Endodermal cell (in vitro differentiated cells): ENCODE measurements around the gene EDARADD. TPM values are rescaled to one million over a fixed set of nuclear protein-coding genes. Genes with fewer than 3 reads are reported as not detected.

Experiments
- DNase-seq: peaks from one replicate; pipeline ENCODE4 v3.0.0-alpha.2; 2017
- H3K27ac ChIP-seq: 2 replicates; pipeline ENCODE4 v1.5.1; 2013; ENCODE audit warnings: mild to moderate bottlenecking, low read depth, low read length, moderate library complexity
- H3K27me3 ChIP-seq: 2 replicates; pipeline ENCODE4 v1.6.1; 2013; ENCODE audit warnings: mild to moderate bottlenecking, low read length, moderate library complexity; ENCODE audit not compliant: insufficient read depth, control insufficient read depth, poor library complexity, severe bottlenecking
- H3K36me3 ChIP-seq: 2 replicates; pipeline ENCODE4 v1.7.0; 2013; ENCODE audit warnings: mild to moderate bottlenecking, low read length, moderate library complexity; ENCODE audit not compliant: control insufficient read depth, insufficient read depth
- H3K4me1 ChIP-seq: one replicate; pipeline ENCODE4 v1.7.0; 2013; ENCODE audit warnings: low read length; ENCODE audit not compliant: control insufficient read depth, insufficient read depth
- H3K4me3 ChIP-seq: 2 replicates; pipeline ENCODE4 v1.5.1; 2013; ENCODE audit warnings: mild to moderate bottlenecking, low read length, moderate library complexity
- H3K9ac ChIP-seq: 2 replicates; pipeline ENCODE4 v1.6.1; 2013; ENCODE audit warnings: mild to moderate bottlenecking, low read length, moderate library complexity; ENCODE audit not compliant: poor library complexity, severe bottlenecking; ENCODE audit errors: extremely low read depth
- H3K9me3 ChIP-seq: 2 replicates; pipeline ENCODE4 v1.6.1; 2013; ENCODE audit warnings: mild to moderate bottlenecking, low read length, moderate library complexity; ENCODE audit not compliant: control insufficient read depth
- H3K27ac Mint-ChIP-seq: 2 replicates; pipeline ENCODE4 v1.8.0; 2020; ENCODE audit warnings: mixed read lengths
- H3K27me3 Mint-ChIP-seq: 2 replicates; pipeline ENCODE4 v1.8.0; 2021; ENCODE audit warnings: mild to moderate bottlenecking, mixed read lengths; ENCODE audit not compliant: insufficient read depth
- H3K36me3 Mint-ChIP-seq: 2 replicates; pipeline ENCODE4 v1.8.0; 2020; ENCODE audit warnings: low read depth, mixed read lengths
- H3K4me1 Mint-ChIP-seq: 2 replicates; pipeline ENCODE4 v1.8.0; 2020; ENCODE audit warnings: mixed read lengths
- H3K4me3 Mint-ChIP-seq: 2 replicates; pipeline ENCODE4 v1.8.0; 2020; ENCODE audit warnings: mild to moderate bottlenecking, moderate library complexity, mixed read lengths
- H3K9me3 Mint-ChIP-seq: 2 replicates; pipeline ENCODE4 v1.8.0; 2020; ENCODE audit warnings: mild to moderate bottlenecking, mixed read lengths
- CTCF ChIP-seq: fragments of 200-600 bp; sonication (generic); conservative IDR thresholded peaks from 2 replicates; pipeline ENCODE4 v1.5.0; 2021; ENCODE audit warnings: antibody characterized with exemption, mild to moderate bottlenecking
- WGBS, 2 experiments: methylation state at CpG; one replicate each; pipeline versions ENCODE4 v1.1.5 to v1.1.7; 2013; ENCODE audit warnings: missing lambda C conversion rate in 2 of 2, mixed read lengths in 1 of 2; ENCODE audit not compliant: insufficient coverage in 1 of 2, insufficient read length in 1 of 2; 5-methylcytosine and 5-hydroxymethylcytosine counted together
- total RNA-seq, 2 donors: library from RNA; stranded (reverse); fragmentation: NEBNext Ultra II Directional in 1 of 2; extraction: Animal tissue kit (Norgen Biotek cat#: 25700) in 1 of 2; gene quantifications; 2 replicates in 1 of 2; 3 replicates in 1 of 2; pipeline ENCODE4 v1.2.1, GENCODE V29; 2021

Gene EDARADD
- total RNA-seq, 2 donors from 2014 or later, result 5.0 to 5.5 TPM

GRCh38 chr1:236511735-236512418 lies 117.8 kb downstream of the EDARADD start:
- Histone ChIP-seq H3K27me3 (no peaks in the 10 kb centered on the region), H3K9ac (no peak overlapping the region), H3K27ac (no peak overlapping the region), H3K4me1 (no peaks in the 10 kb centered on the region), H3K36me3 (no peaks in the 10 kb centered on the region), H3K9me3 (no peaks in the 10 kb centered on the region), H3K4me3 (no peak overlapping the region)
- no peaks in the 10 kb centered on the region for H3K9me3 Mint-ChIP-seq
- H3K4me1 Mint-ChIP-seq, result peaks cover 2% of the 10 kb centered on the region
- H3K27me3 Mint-ChIP-seq, result no peaks in the 10 kb centered on the region
- DNase-seq, result no peak
- no peak overlapping the region for H3K4me3 Mint-ChIP-seq
- no peaks in the 10 kb centered on the region for H3K36me3 Mint-ChIP-seq
- 89 to 90% methylated on average over 10 to 11 of the region's 11 CpGs for WGBS, 2 experiments
- H3K27ac Mint-ChIP-seq, result no peak overlapping the region
- no peak for TF ChIP-seq CTCF

GRCh38 chr1:236514703-236515442 lies 120.8 kb downstream of the EDARADD start:
- 95 to 100% methylated on average over 1 to 2 of the region's 4 CpGs for WGBS, 2 experiments
- Histone ChIP-seq H3K4me3 (no peak overlapping the region), H3K27me3 (no peaks in the 10 kb centered on the region), H3K9ac (no peak overlapping the region), H3K36me3 (no peaks in the 10 kb centered on the region), H3K4me1 (no peaks in the 10 kb centered on the region), H3K9me3 (no peaks in the 10 kb centered on the region), H3K27ac (no peak overlapping the region)
- H3K9me3 Mint-ChIP-seq, result no peaks in the 10 kb centered on the region
- no peaks in the 10 kb centered on the region for H3K27me3 Mint-ChIP-seq
- H3K4me3 Mint-ChIP-seq, result no peak overlapping the region
- no peak for DNase-seq
- H3K27ac Mint-ChIP-seq, result no peak overlapping the region
- no peaks in the 10 kb centered on the region for H3K36me3 Mint-ChIP-seq
- no peak for TF ChIP-seq CTCF
- peaks cover 4% of the 10 kb centered on the region for H3K4me1 Mint-ChIP-seq

GRCh38 chr1:236515443-236515958 lies 121.4 kb downstream of the EDARADD start:
- no peak overlapping the region for H3K27ac ChIP-seq
- WGBS, 2 experiments, result 88 to 91% methylated on average over 3 to 4 of the region's 4 CpGs
- no peak for DNase-seq

More at GRCh38 chr1:236515443-236515958, 121.4 kb downstream of the EDARADD start:
- H3K27me3 ChIP-seq, result no peaks in the 10 kb centered on the region
- no peaks in the 10 kb centered on the region for H3K36me3 Mint-ChIP-seq
- no peak overlapping the region for H3K9ac ChIP-seq
- H3K9me3 ChIP-seq, result no peaks in the 10 kb centered on the region
- H3K27me3 Mint-ChIP-seq, result no peaks in the 10 kb centered on the region
- TF ChIP-seq CTCF, result no peak
- H3K4me1 ChIP-seq, result no peaks in the 10 kb centered on the region
- H3K9me3 Mint-ChIP-seq, result no peaks in the 10 kb centered on the region
- no peak overlapping the region for H3K4me3 ChIP-seq
- H3K4me1 Mint-ChIP-seq, result peaks cover 4% of the 10 kb centered on the region
- no peak overlapping the region for H3K4me3 Mint-ChIP-seq
- H3K36me3 ChIP-seq, result no peaks in the 10 kb centered on the region
- no peak overlapping the region for H3K27ac Mint-ChIP-seq
